WI38 (cell line): Measurements from ENCODE around the gene ZDHHC3.
"Not testable (repeated sequence)": the region's sequence is repeated elsewhere in the genome, so short reads cannot be mapped to it uniquely, and the experiment has no call there.

Experiments
- H3K4me3 ChIP-seq: 2 replicates; pipeline ENCODE4 v1.5.1; 2011; ENCODE audit warnings: low read depth, mild to moderate bottlenecking, control low read depth, low read length
- CTCF ChIP-seq: IDR thresholded peaks from 2 replicates; pipeline ENCODE4 v1.5.1; 2012; ENCODE audit warnings: low read depth, mild to moderate bottlenecking, control low read depth, low read length

The ZDHHC3 gene

GRCh38 chr3:44955917-44956316 is 20.1 kb downstream of the ZDHHC3 start:
- TF ChIP-seq CTCF: no peak
- H3K4me3 ChIP-seq: no peak overlapping the region

GRCh38 chr3:44954962-44955361 is 21.0 kb downstream of the ZDHHC3 start:
- TF ChIP-seq CTCF: no peak
- no peak overlapping the region for H3K4me3 ChIP-seq

- TF ChIP-seq CTCF: no peak
- H3K4me3 ChIP-seq: no peak overlapping the region
Measured at GRCh38 chr3:44954304-44954703, 21.7 kb downstream of the ZDHHC3 start.

- H3K4me3 ChIP-seq: no peak overlapping the region
- no peak for TF ChIP-seq CTCF
Measured at GRCh38 chr3:44952689-44953088, 23.3 kb downstream of the ZDHHC3 start.

GRCh38 chr3:44950275-44950734 is 25.7 kb downstream of the ZDHHC3 start:
- no peak overlapping the region for H3K4me3 ChIP-seq
- TF ChIP-seq CTCF: no peak

- not testable (repeated sequence) for H3K4me3 ChIP-seq
Measured at GRCh38 chr3:44949770-44950169, 26.2 kb downstream of the ZDHHC3 start.

- TF ChIP-seq CTCF: no peak
Measured at GRCh38 chr3:44948239-44948638, 27.7 kb downstream of the ZDHHC3 start.

GRCh38 chr3:44942202-44942921 is 33.6 kb downstream of the ZDHHC3 start:
- no peak for TF ChIP-seq CTCF
- H3K4me3 ChIP-seq: no peak overlapping the region

More at GRCh38 chr3:44948239-44948638, 27.7 kb downstream of the ZDHHC3 start:
- H3K4me3 ChIP-seq: no peak overlapping the region
